PC-9 (cell line): ENCODE measurements around the gene DNAJB13. TPM values are rescaled to one million over a fixed set of nuclear protein-coding genes. Genes with fewer than 3 reads are reported as not detected.

Experiments used
- BruUV-seq: library from RNA; stranded (reverse); fragments of 400-500 nt; replicated peaks from 2 replicates; lab custom pipeline; 2021; lab: Mats Ljungman, UMichigan
- CTCF ChIA-PET: fragments of 300-600 bp; sonication (Branson Sonifier 250); formaldehyde crosslinking; loops from one replicate; lab custom pipeline; 2022; ENCODE audit warnings: antibody characterized with exemption; lab: Charles Lee
- POLR2A ChIA-PET: fragments of 300-600 bp; sonication (Branson Sonifier 250); formaldehyde crosslinking; loops from one replicate; lab custom pipeline; 2022; ENCODE audit warnings: antibody characterized with exemption; ENCODE audit not compliant: unreplicated experiment; lab: Charles Lee
- DNase-seq, 2 experiments: peaks; one replicate each; pipeline versions ENCODE4 v3.0.0 to v3.0.0-alpha.2; 2015 to 2022; ENCODE audit warnings: mixed read lengths in 1 of 2
- H2AFZ ChIP-seq: fragments of 200-600 bp; sonication (generic); 2 replicates; pipeline ENCODE4 v1.8.1; 2017; ENCODE audit warnings: antibody characterized with exemption
- H3F3A ChIP-seq: fragments of 200-600 bp; sonication (generic); 2 replicates; pipeline ENCODE4 v1.8.1; 2017; ENCODE audit warnings: antibody characterized with exemption, mild to moderate bottlenecking, low read depth; ENCODE audit not compliant: insufficient read depth
- H3K27ac ChIP-seq: fragments of 200-600 bp; sonication (generic); 2 replicates; pipeline ENCODE4 v1.6.1; 2016; ENCODE audit warnings: mixed run types
- H3K27me3 ChIP-seq: fragments of 200-600 bp; sonication (generic); 2 replicates; pipeline ENCODE4 v1.6.1; 2016; ENCODE audit warnings: low read depth, mixed run types; ENCODE audit not compliant: insufficient read depth
- H3K36me3 ChIP-seq: fragments of 200-600 bp; sonication (generic); 2 replicates; pipeline ENCODE4 v1.6.1; 2016; ENCODE audit warnings: low read depth, mixed run types
- H3K4me1 ChIP-seq: fragments of 200-600 bp; sonication (generic); replicated peaks from 2 replicates; pipeline ENCODE4 v1.6.1; 2016; ENCODE audit warnings: mixed run types; ENCODE audit not compliant: insufficient read depth
- H3K4me2 ChIP-seq: fragments of 200-600 bp; sonication (generic); 2 replicates; pipeline ENCODE4 v1.6.1; 2017; ENCODE audit warnings: mixed run types
- H3K4me3 ChIP-seq: fragments of 200-600 bp; sonication (generic); 2 replicates; pipeline ENCODE4 v1.6.1; 2016; ENCODE audit warnings: mixed run types
- H3K79me2 ChIP-seq: fragments of 200-600 bp; sonication (generic); 2 replicates; pipeline ENCODE4 v1.6.1; 2017; ENCODE audit warnings: low read depth, mixed run types
- H3K9me2 ChIP-seq: fragments of 200-600 bp; sonication (generic); 2 replicates; pipeline ENCODE4 v1.8.1; 2017; ENCODE audit warnings: mild to moderate bottlenecking; ENCODE audit not compliant: insufficient read depth
- H3K9me3 ChIP-seq: fragments of 200-600 bp; sonication (generic); 2 replicates; pipeline ENCODE4 v1.8.1; 2016; ENCODE audit warnings: low read depth; ENCODE audit not compliant: insufficient read depth
- H4K20me1 ChIP-seq: fragments of 200-600 bp; sonication (generic); 2 replicates; pipeline ENCODE4 v1.8.1; 2017; ENCODE audit not compliant: insufficient read depth
- CTCF ChIP-seq: fragments of 200-600 bp; sonication (generic); conservative IDR thresholded peaks from 2 replicates; pipeline ENCODE4 v1.6.1; 2017; ENCODE audit warnings: mixed run types, antibody characterized with exemption, mild to moderate bottlenecking, moderate library complexity
- EZH2 ChIP-seq: fragments of 200-600 bp; sonication (generic); IDR thresholded peaks from 2 replicates; pipeline ENCODE4 v1.8.0; 2017; ENCODE audit warnings: antibody characterized with exemption, low read depth
- intact Hi-C: fragments of 100-400 bp; cut with micrococcal nuclease; formaldehyde crosslinking; loops from one replicate; pipeline ENCODE4 v1.10.0; 2022; ENCODE audit not compliant: unreplicated experiment
- total RNA-seq: library from RNA; stranded (reverse); gene quantifications from 2 replicates; pipeline ENCODE4 v1.2.3, GENCODE V29; 2021

The DNAJB13 gene
- total RNA-seq, 1 experiment from 2014 or later = 0.79 TPM

- Histone ChIP-seq H3K9me2 (no peaks in the 10 kb centered on the region), H3K36me3 (no peaks in the 10 kb centered on the region), H2AFZ (no peak overlapping the region), H3K9me3 (no peaks in the 10 kb centered on the region), H3K79me2 (no peaks in the 10 kb centered on the region), H3K4me3 (no peak overlapping the region), H4K20me1 (no peaks in the 10 kb centered on the region), H3K4me1 (peaks cover 14% of the 10 kb centered on the region), H3F3A (peaks cover 11% of the 10 kb centered on the region; the same call in 1 of the 2 replicates), H3K27ac (no peak overlapping the region), H3K4me2 (no peak overlapping the region), H3K27me3 (no peaks in the 10 kb centered on the region)
- no TSS peak for BruUV-seq
- no peak for TF ChIP-seq EZH2
- TF ChIP-seq CTCF = no peak
- ChIA-PET POLR2A (no interaction called here), CTCF (no interaction called here)
- intact Hi-C loops = no loop called here
- DNase-seq = peak in 1 of 2 experiments; percentile 28
Observed at GRCh38 chr11:73951797-73952196, 971 bp downstream of the DNAJB13 start.

- BruUV-seq = no TSS peak
- peaks cover 15% of the 10 kb centered on the region for H3K4me1 ChIP-seq
- ChIA-PET CTCF (interaction anchor here (0.6 to 0.7 kb wide), 2 partner anchors 118 to 652 kb away, joined by 4 to 6 read pairs; no protein-coding TSS in a partner anchor), POLR2A (no interaction called here)
- H3K79me2 ChIP-seq = no peaks in the 10 kb centered on the region
- no peaks in the 10 kb centered on the region for H3K9me3 ChIP-seq
- H3K4me3 ChIP-seq = no peak overlapping the region
- intact Hi-C loops = no loop called here
- no peaks in the 10 kb centered on the region for H3K36me3 ChIP-seq
- no peak overlapping the region for H3K27ac ChIP-seq
- TF ChIP-seq CTCF (no peak), EZH2 (no peak)
- no peaks in the 10 kb centered on the region for H4K20me1 ChIP-seq
- H3F3A ChIP-seq = peaks cover 11% of the 10 kb centered on the region; the same call in 1 of the 2 replicates
- H3K27me3 ChIP-seq = no peaks in the 10 kb centered on the region
- no peak overlapping the region for H2AFZ ChIP-seq
- no peaks in the 10 kb centered on the region for H3K9me2 ChIP-seq
- H3K4me2 ChIP-seq = no peak overlapping the region
- DNase-seq = no peak
Observed at GRCh38 chr11:73956876-73957653, 6.2 kb downstream of the DNAJB13 start.

GRCh38 chr11:73957654-73958361 is 7.0 kb downstream of the DNAJB13 start:
- no peak for TF ChIP-seq CTCF
- TF ChIP-seq EZH2 = no peak
- peaks cover 11% of the 10 kb centered on the region; the same call in 1 of the 2 replicates for H3F3A ChIP-seq
- CTCF ChIA-PET = no interaction called here
- no peaks in the 10 kb centered on the region for H3K9me2 ChIP-seq
- intact Hi-C loops = no loop called here
- no peak overlapping the region for H3K4me3 ChIP-seq
- no peak overlapping the region for H3K4me2 ChIP-seq
- no TSS peak for BruUV-seq
- POLR2A ChIA-PET = no interaction called here
- no peaks in the 10 kb centered on the region for H3K9me3 ChIP-seq
- H3K27me3 ChIP-seq = no peaks in the 10 kb centered on the region
- H3K36me3 ChIP-seq = no peaks in the 10 kb centered on the region
- DNase-seq = peak in 1 of 2 experiments; percentile 0
- no peaks in the 10 kb centered on the region for H3K79me2 ChIP-seq
- H4K20me1 ChIP-seq = no peaks in the 10 kb centered on the region
- H3K27ac ChIP-seq = no peak overlapping the region
- no peak overlapping the region for H2AFZ ChIP-seq
- peaks cover 15% of the 10 kb centered on the region for H3K4me1 ChIP-seq
